ENCODE results near the gene NTM. TPM values are rescaled to one million over a fixed set of nuclear protein-coding genes. Genes with fewer than 3 reads are reported as not detected.

The NTM gene
- total RNA-seq, 1 donor from 2014 or later: not detected

GRCh38 chr11:131918663-131919062, 548.2 kb downstream of the NTM start:
- ATAC-seq (ENCODE audit: low read depth) (no peak), DNase-seq (no peak)
- no peak for TF ChIP-seq CTCF (IDR thresholded peaks at IDR 0.05)
- Mint-ChIP-seq H3K27me3 (no peaks in the 10 kb centered on the region), H3K36me3 (ENCODE audit: low read depth) (no peaks in the 10 kb centered on the region), H3K4me3 (no peak overlapping the region), H3K9me3 (no peaks in the 10 kb centered on the region), H3K4me1 (no peaks in the 10 kb centered on the region), H3K27ac (no peak overlapping the region)
- intact Hi-C loops (cut with micrococcal nuclease): no loop called here
- CTCF ChIA-PET: no interaction called here
- POLR2A ChIA-PET: no interaction called here

- H3K9me3 Mint-ChIP-seq: no peaks in the 10 kb centered on the region
- CTCF ChIA-PET: no interaction called here
- POLR2A ChIA-PET: no interaction called here
- no peaks in the 10 kb centered on the region for H3K27me3 Mint-ChIP-seq
- H3K4me1 Mint-ChIP-seq: no peaks in the 10 kb centered on the region
- TF ChIP-seq CTCF (IDR thresholded peaks at IDR 0.05): no peak
- H3K4me3 Mint-ChIP-seq: no peak overlapping the region
- intact Hi-C loops (cut with micrococcal nuclease): no loop called here
- DNase-seq: no peak
- no peaks in the 10 kb centered on the region for H3K36me3 Mint-ChIP-seq (ENCODE audit: low read depth)
- no peak for ATAC-seq (ENCODE audit: low read depth)
- no peak overlapping the region for H3K27ac Mint-ChIP-seq
Measured at GRCh38 chr11:131922220-131922619, 551.8 kb downstream of the NTM start.

- no peak for ATAC-seq (ENCODE audit: low read depth)
- no peaks in the 10 kb centered on the region for H3K9me3 Mint-ChIP-seq
- DNase-seq: no peak
- H3K4me3 Mint-ChIP-seq: no peak overlapping the region
- intact Hi-C loops (cut with micrococcal nuclease): no loop called here
- no peaks in the 10 kb centered on the region for H3K36me3 Mint-ChIP-seq (ENCODE audit: low read depth)
- H3K27me3 Mint-ChIP-seq: no peaks in the 10 kb centered on the region
- H3K27ac Mint-ChIP-seq: no peak overlapping the region
- no peaks in the 10 kb centered on the region for H3K4me1 Mint-ChIP-seq
- ChIA-PET CTCF (no interaction called here), POLR2A (no interaction called here)
- TF ChIP-seq CTCF (IDR thresholded peaks at IDR 0.05): no peak
Measured at GRCh38 chr11:131923309-131923708, 552.9 kb downstream of the NTM start.

- intact Hi-C loops (cut with micrococcal nuclease): no loop called here
- DNase-seq: no peak
- POLR2A ChIA-PET: no interaction called here
- H3K36me3 Mint-ChIP-seq (ENCODE audit: low read depth): no peaks in the 10 kb centered on the region
- no peak overlapping the region for H3K4me3 Mint-ChIP-seq
- no peaks in the 10 kb centered on the region for H3K9me3 Mint-ChIP-seq
- CTCF ChIA-PET: no interaction called here
- TF ChIP-seq CTCF (IDR thresholded peaks at IDR 0.05): no peak
- H3K27me3 Mint-ChIP-seq: no peaks in the 10 kb centered on the region
- no peaks in the 10 kb centered on the region for H3K4me1 Mint-ChIP-seq
- no peak for ATAC-seq (ENCODE audit: low read depth)
- no peak overlapping the region for H3K27ac Mint-ChIP-seq
Measured at GRCh38 chr11:131924001-131924400, 553.6 kb downstream of the NTM start.

GRCh38 chr11:131924457-131925201, 554.2 kb downstream of the NTM start:
- intact Hi-C loops (cut with micrococcal nuclease): no loop called here
- no peak for DNase-seq
- CTCF ChIA-PET: no interaction called here
- Mint-ChIP-seq H3K4me3 (no peak overlapping the region), H3K4me1 (no peaks in the 10 kb centered on the region), H3K9me3 (no peaks in the 10 kb centered on the region), H3K36me3 (ENCODE audit: low read depth) (no peaks in the 10 kb centered on the region), H3K27ac (no peak overlapping the region), H3K27me3 (no peaks in the 10 kb centered on the region)
- no peak for TF ChIP-seq CTCF (IDR thresholded peaks at IDR 0.05)
- no peak for ATAC-seq (ENCODE audit: low read depth)
- POLR2A ChIA-PET: no interaction called here
